Measurements from ENCODE around the gene GPR55. TPM values are rescaled to one million over a fixed set of nuclear protein-coding genes. Genes with fewer than 3 reads are reported as not detected.

The GPR55 gene
- total and polyA plus RNA-seq, 3 donors from 2014 or later = 10.9 to 14.7 (median 12.3) TPM

- WGBS, 2 donors = 74 to 78% methylated on average over 3 of the region's 3 CpGs
These were observed 17.3 kb upstream of the GPR55 start for GRCh38 chr2:230942371-230942770.

GRCh38 chr2:230941202-230942180 lies 16.4 kb upstream of the GPR55 start:
- intact Hi-C loops (cut with DNase I; ENCODE audit: low total_unique reads) = no loop called here
- H3K27ac ChIP-seq = no peak overlapping the region
- no peaks in the 10 kb centered on the region for H3K4me1 ChIP-seq
- no peak for DNase-seq
- H3K9me3 ChIP-seq = no peaks in the 10 kb centered on the region
- no peak overlapping the region for H3K4me3 ChIP-seq
- H3K27me3 ChIP-seq = no peaks in the 10 kb centered on the region
- 78 to 81% methylated on average over 12 to 14 of the region's 14 CpGs for WGBS, 2 donors
- no peaks in the 10 kb centered on the region for H3K36me3 ChIP-seq (ENCODE audit: low read depth, missing control alignments)
- no peak for TF ChIP-seq CTCF (IDR thresholded peaks at IDR 0.05)
- no peak for TF ChIP-seq POLR2A (IDR thresholded peaks at IDR 0.05)

More at GRCh38 chr2:230942371-230942770, 17.3 kb upstream of the GPR55 start:
- no peak for TF ChIP-seq CTCF (IDR thresholded peaks at IDR 0.05)
- Histone ChIP-seq H3K27me3 (no peaks in the 10 kb centered on the region), H3K9me3 (no peaks in the 10 kb centered on the region), H3K36me3 (ENCODE audit: low read depth, missing control alignments) (no peaks in the 10 kb centered on the region), H3K4me3 (no peak overlapping the region), H3K27ac (no peak overlapping the region), H3K4me1 (no peaks in the 10 kb centered on the region)
- no peak for DNase-seq
- intact Hi-C loops (cut with DNase I; ENCODE audit: low total_unique reads) = no loop called here

DNA sequence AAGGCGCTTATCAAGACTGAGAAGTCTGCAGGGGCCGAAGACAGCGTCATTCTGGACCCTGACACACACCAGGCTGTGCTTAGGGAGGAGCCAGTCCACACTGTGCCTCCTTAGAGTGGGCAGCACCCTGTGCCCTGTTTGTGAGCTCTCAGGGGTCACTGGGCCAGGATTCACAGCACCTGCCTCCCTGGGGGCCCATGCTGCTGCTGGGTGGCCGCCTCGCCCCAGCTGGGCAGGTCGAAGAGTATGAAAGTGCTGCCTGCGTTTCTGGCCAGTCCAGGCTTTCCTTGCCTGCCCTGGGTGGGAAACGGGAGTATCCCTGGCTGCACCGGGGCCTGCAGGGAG lies 15.4 kb upstream of the GPR55 start:
- no peaks in the 10 kb centered on the region for H3K36me3 ChIP-seq (ENCODE audit: low read depth, missing control alignments)
- intact Hi-C loops (cut with DNase I; ENCODE audit: low total_unique reads) = no loop called here
- H3K4me3 ChIP-seq = no peak overlapping the region
- no peaks in the 10 kb centered on the region for H3K27me3 ChIP-seq
- 71 to 77% methylated on average over 6 to 9 of the region's 9 CpGs for WGBS, 2 donors
- TF ChIP-seq POLR2A (IDR thresholded peaks at IDR 0.05) = no peak
- no peak for TF ChIP-seq CTCF (IDR thresholded peaks at IDR 0.05)
- no peaks in the 10 kb centered on the region for H3K9me3 ChIP-seq
- H3K4me1 ChIP-seq = no peaks in the 10 kb centered on the region
- no peak overlapping the region for H3K27ac ChIP-seq
- no peak for DNase-seq

DNA sequence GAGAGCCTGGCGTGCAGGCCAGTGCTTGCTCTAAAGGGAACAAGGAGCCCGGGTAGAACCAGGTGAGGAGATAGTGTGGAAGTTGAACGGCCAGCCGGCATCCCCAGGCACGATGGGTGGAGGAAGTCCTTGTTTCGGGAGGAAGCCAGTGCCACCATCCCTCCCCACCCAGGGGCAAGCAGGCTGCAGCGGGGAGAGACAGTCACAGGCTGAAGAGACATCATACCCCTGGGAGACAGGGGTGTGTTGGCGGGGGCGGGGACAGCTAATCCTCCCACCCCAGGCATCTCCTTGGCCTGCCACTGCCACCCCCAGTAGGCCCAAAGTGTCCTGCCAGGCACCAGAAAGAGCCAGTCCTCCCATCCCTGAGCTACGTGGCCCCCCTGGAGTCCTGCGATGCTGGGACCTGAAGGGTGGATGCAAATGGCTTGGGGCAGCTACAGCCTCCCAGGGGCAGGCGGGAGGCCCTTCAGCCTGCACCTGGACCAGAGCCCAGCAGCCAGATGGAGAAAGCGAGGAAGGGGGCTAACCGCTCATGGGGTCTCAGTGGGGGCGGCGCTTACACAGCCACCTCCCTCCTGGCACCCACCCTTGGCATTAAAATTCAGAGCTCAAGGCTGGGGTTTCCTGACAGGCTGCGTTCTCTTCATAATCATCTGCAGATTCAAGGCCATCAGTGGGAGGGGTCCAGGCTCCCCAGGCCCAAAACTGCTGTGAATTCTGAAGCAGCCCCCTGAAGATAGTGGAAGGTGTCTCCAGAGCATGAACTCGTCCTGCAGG lies 14.8 kb upstream of the GPR55 start:
- H3K27ac ChIP-seq = no peak overlapping the region
- no peaks in the 10 kb centered on the region for H3K27me3 ChIP-seq
- DNase-seq = no peak
- no peaks in the 10 kb centered on the region for H3K36me3 ChIP-seq (ENCODE audit: low read depth, missing control alignments)
- no peaks in the 10 kb centered on the region for H3K4me1 ChIP-seq
- TF ChIP-seq POLR2A (IDR thresholded peaks at IDR 0.05) (no peak), CTCF (IDR thresholded peaks at IDR 0.05) (no peak)
- H3K9me3 ChIP-seq = no peaks in the 10 kb centered on the region
- no peak overlapping the region for H3K4me3 ChIP-seq
- intact Hi-C loops (cut with DNase I; ENCODE audit: low total_unique reads) = no loop called here
- 82 to 95% methylated on average over 11 to 16 of the region's 18 CpGs for WGBS, 2 donors
